ENCODE data around the gene TNXB. TPM values are rescaled to one million over a fixed set of nuclear protein-coding genes. Genes with fewer than 3 reads are reported as not detected.
A peak's percentile ranks its signal among the peaks of the same experiment; 100 is the strongest.
"Not testable (repeated sequence)": the region's sequence is repeated elsewhere in the genome, so short reads cannot be mapped to it uniquely, and the experiment has no call there.

TNXB gene
- total RNA-seq, 4 donors from 2014 or later, result 42.2 to 112 (median 80.9) TPM

- H3K27ac ChIP-seq; H3K36me3 ChIP-seq; H3K9me3 ChIP-seq; H3K4me1 ChIP-seq; DNase-seq; H3K4me3 ChIP-seq (replicated peaks in 1 of 3); H3K27me3 ChIP-seq: not testable (repeated sequence)
- WGBS, 2 donors, result 68 to 84% methylated on average over 11 to 17 of the region's 24 CpGs
- intact Hi-C loops (cut with DNase I), result loop anchor here (10.0 kb wide), 2 partner anchors 75 to 115 kb away; partner anchors contain the start of genes PPT2 and PRRT1
Observed at GRCh38 chr6:32039321-32040274, 69.5 kb downstream of the TNXB start.

GRCh38 chr6:32038878-32039277 is 70.3 kb downstream of the TNXB start:
- H3K4me1 ChIP-seq; H3K4me3 ChIP-seq (replicated peaks in 1 of 3); DNase-seq; H3K9me3 ChIP-seq; H3K27ac ChIP-seq; intact Hi-C loops (cut with DNase I); H3K36me3 ChIP-seq; H3K27me3 ChIP-seq: not testable (repeated sequence)
- WGBS, 2 donors, result 72 to 79% methylated on average over 2 of the region's 5 CpGs

GRCh38 chr6:32037598-32038524 is 71.3 kb downstream of the TNXB start, which contains the start of gene CYP21A2:
Gene CYP21A2, plus strand, starts transcription at chr6:32038415. Its CDS starts 8 bp downstream, at chr6:32038423.
- peak in 1 of 2 donors; percentile 6 for DNase-seq
- H3K4me3 ChIP-seq (replicated peaks in 1 of 3), result not testable (repeated sequence)

GRCh38 chr6:32037136-32037535 is 72.0 kb downstream of the TNXB start:
- intact Hi-C loops (cut with DNase I); H3K27me3 ChIP-seq; DNase-seq; H3K36me3 ChIP-seq; H3K4me1 ChIP-seq; H3K9me3 ChIP-seq; H3K27ac ChIP-seq; H3K4me3 ChIP-seq (replicated peaks in 1 of 3): not testable (repeated sequence)
- 67 to 93% methylated on average over 5 of the region's 5 CpGs for WGBS, 2 donors

More at GRCh38 chr6:32037598-32038524, 71.3 kb downstream of the TNXB start, which contains the start of gene CYP21A2:
- H3K27me3 ChIP-seq; intact Hi-C loops (cut with DNase I); H3K27ac ChIP-seq; H3K9me3 ChIP-seq; H3K36me3 ChIP-seq; H3K4me1 ChIP-seq: not testable (repeated sequence)
- WGBS, 2 donors, result 69 to 81% methylated on average over 9 of the region's 19 CpGs

- H3K36me3 ChIP-seq; H3K4me3 ChIP-seq (replicated peaks in 1 of 3); H3K27me3 ChIP-seq; H3K9me3 ChIP-seq; H3K4me1 ChIP-seq; H3K27ac ChIP-seq; intact Hi-C loops (cut with DNase I); DNase-seq: not testable (repeated sequence)
- no CpG with 5 or more reads among the region's 16 CpGs for WGBS, 2 donors
Observed at GRCh38 chr6:32035283-32036013, 73.7 kb downstream of the TNXB start.

- intact Hi-C loops (cut with DNase I), result not testable (repeated sequence)
Observed at GRCh38 chr6:32029553-32029952, 79.6 kb downstream of the TNXB start.

GRCh38 chr6:32028631-32029030 is 80.5 kb downstream of the TNXB start:
- H3K36me3 ChIP-seq; DNase-seq; H3K27ac ChIP-seq; H3K4me3 ChIP-seq (replicated peaks in 1 of 3); H3K4me1 ChIP-seq; intact Hi-C loops (cut with DNase I); H3K27me3 ChIP-seq; H3K9me3 ChIP-seq: not testable (repeated sequence)
- WGBS, 2 donors, result 88% methylated on average over 5 of the region's 10 CpGs; no CpG with 5 or more reads in 1 of the 2 donors

More at GRCh38 chr6:32029553-32029952, 79.6 kb downstream of the TNXB start:
- DNase-seq; H3K9me3 ChIP-seq; H3K4me3 ChIP-seq (replicated peaks in 1 of 3); H3K27me3 ChIP-seq; H3K4me1 ChIP-seq; H3K36me3 ChIP-seq; H3K27ac ChIP-seq: not testable (repeated sequence)
- WGBS, 2 donors, result no CpG with 5 or more reads among the region's 14 CpGs

GRCh38 chr6:32022100-32022499 is 87.0 kb downstream of the TNXB start:
- no CpG with 5 or more reads among the region's 10 CpGs for WGBS, 2 donors
- H3K27ac ChIP-seq; intact Hi-C loops (cut with DNase I); H3K36me3 ChIP-seq; DNase-seq; H3K4me1 ChIP-seq; H3K9me3 ChIP-seq; H3K4me3 ChIP-seq (replicated peaks in 1 of 3); H3K27me3 ChIP-seq: not testable (repeated sequence)

- H3K4me3 ChIP-seq (replicated peaks in 1 of 3), result not testable (repeated sequence)
Observed at GRCh38 chr6:32014547-32014946, 94.6 kb downstream of the TNXB start, which contains the start of gene C4B. Gene C4B, plus strand, starts transcription at chr6:32014795. Its CDS starts 51 bp downstream, at chr6:32014846.

GRCh38 chr6:32013738-32014137 is 95.4 kb downstream of the TNXB start:
- no CpG with 5 or more reads among the region's 5 CpGs for WGBS, 2 donors
- H3K4me3 ChIP-seq (replicated peaks in 1 of 3); H3K9me3 ChIP-seq; H3K27me3 ChIP-seq; H3K36me3 ChIP-seq; intact Hi-C loops (cut with DNase I); H3K4me1 ChIP-seq; H3K27ac ChIP-seq; DNase-seq: not testable (repeated sequence)

More at GRCh38 chr6:32014547-32014946, 94.6 kb downstream of the TNXB start, which contains the start of gene C4B:
- H3K27me3 ChIP-seq; H3K27ac ChIP-seq; H3K4me1 ChIP-seq; H3K9me3 ChIP-seq; intact Hi-C loops (cut with DNase I); DNase-seq; H3K36me3 ChIP-seq: not testable (repeated sequence)
- WGBS, 2 donors, result no CpG with 5 or more reads among the region's 6 CpGs

- peak; percentile 20 to 31 for DNase-seq
- H3K4me3 ChIP-seq (replicated peaks in 1 of 3); H3K4me1 ChIP-seq; H3K36me3 ChIP-seq; H3K9me3 ChIP-seq; H3K27me3 ChIP-seq; intact Hi-C loops (cut with DNase I); H3K27ac ChIP-seq: not testable (repeated sequence)
- WGBS, 2 donors, result 86 to 90% methylated on average over 6 to 16 of the region's 17 CpGs
Observed at GRCh38 chr6:32012941-32013617, 96.1 kb downstream of the TNXB start.
